Activated naive CD4-positive, alpha-beta T cell treated with anti-CD3 and anti-CD28 coated beads for 36 hours (primary cell): ENCODE data around the gene FIG4. TPM values are rescaled to one million over a fixed set of nuclear protein-coding genes. Genes with fewer than 3 reads are reported as not detected.
"Not testable (repeated sequence)": the region's sequence is repeated elsewhere in the genome, so short reads cannot be mapped to it uniquely, and the experiment has no call there.

Source experiments
- CTCF ChIA-PET: fragments of 350-600 bp; sonication (Branson Sonifier 250); formaldehyde crosslinking; loops from one replicate; lab custom pipeline; 2021; ENCODE audit warnings: antibody characterized with exemption; lab: Charles Lee
- DNase-seq: peaks from one replicate; pipeline ENCODE4 v3.0.0-alpha.2; 2020
- H3K27ac Mint-ChIP-seq: one replicate; pipeline ENCODE4 v1.8.0; 2021; ENCODE audit warnings: mild to moderate bottlenecking, mixed read lengths
- H3K27me3 Mint-ChIP-seq: one replicate; pipeline ENCODE4 v1.8.0; 2021; ENCODE audit warnings: low read depth, mixed read lengths
- H3K36me3 Mint-ChIP-seq: one replicate; pipeline ENCODE4 v1.8.0; 2021; ENCODE audit warnings: low read depth, mixed read lengths
- H3K4me1 Mint-ChIP-seq: one replicate; pipeline ENCODE4 v1.8.0; 2021; ENCODE audit warnings: low read depth, mixed read lengths
- H3K4me3 Mint-ChIP-seq: one replicate; pipeline ENCODE4 v1.8.0; 2021; ENCODE audit warnings: mild to moderate bottlenecking, moderate library complexity, mixed read lengths
- H3K9me3 Mint-ChIP-seq: one replicate; pipeline ENCODE4 v1.8.0; 2021; ENCODE audit warnings: mixed read lengths
- intact Hi-C: fragments of 100-400 bp; cut with micrococcal nuclease; formaldehyde crosslinking; loops from one replicate; pipeline ENCODE4 v1.15.1; 2023
- total RNA-seq, 2 experiments: library from RNA; stranded (reverse); gene quantifications; one replicate each; pipeline ENCODE4 v1.2.3, GENCODE V29; 2021

Gene FIG4
- total RNA-seq, 2 experiments from 2014 or later = 14.0 to 16.4 TPM

- Mint-ChIP-seq H3K4me3 (no peak overlapping the region), H3K9me3 (no peaks in the 10 kb centered on the region), H3K36me3 (peaks cover 8% of the 10 kb centered on the region), H3K27ac (no peak overlapping the region), H3K27me3 (no peaks in the 10 kb centered on the region), H3K4me1 (no peaks in the 10 kb centered on the region)
- CTCF ChIA-PET = no interaction called here
- intact Hi-C loops = no loop called here
- no peak for DNase-seq
Observed at GRCh38 chr6:109766167-109766566, 75.1 kb downstream of the FIG4 start.

GRCh38 chr6:109767961-109768360 is 76.9 kb downstream of the FIG4 start:
- peaks cover 6% of the 10 kb centered on the region for H3K4me1 Mint-ChIP-seq
- H3K36me3 Mint-ChIP-seq = peaks cover 14% of the 10 kb centered on the region
- H3K27ac Mint-ChIP-seq = no peak overlapping the region
- H3K9me3 Mint-ChIP-seq = no peaks in the 10 kb centered on the region
- intact Hi-C loops = no loop called here
- CTCF ChIA-PET = interaction anchor here (0.6 kb wide), 1 partner anchor 18 kb away, joined by 3 read pairs; no protein-coding TSS in a partner anchor
- no peak for DNase-seq
- H3K27me3 Mint-ChIP-seq = no peaks in the 10 kb centered on the region
- H3K4me3 Mint-ChIP-seq = no peak overlapping the region

DNA sequence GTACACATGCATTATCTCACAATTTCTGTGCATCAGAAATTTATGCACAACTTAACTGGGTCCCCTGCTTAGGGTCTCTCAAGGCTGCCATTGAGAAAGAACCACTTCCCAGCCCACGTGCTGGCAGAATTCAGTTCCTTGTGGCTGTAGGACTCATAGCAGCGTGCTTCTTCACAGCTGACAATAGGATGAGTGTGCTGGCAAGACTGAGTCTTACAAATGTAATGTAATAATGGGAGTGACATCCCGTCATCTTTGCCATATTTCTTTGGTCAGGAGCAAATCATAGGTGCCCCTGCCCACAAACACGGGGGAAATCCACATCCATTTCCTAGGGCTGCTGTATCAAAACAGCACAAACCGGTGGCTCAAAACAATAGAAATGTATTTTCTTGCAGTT is 77.4 kb downstream of the FIG4 start:
- H3K27me3 Mint-ChIP-seq = no peaks in the 10 kb centered on the region
- no peaks in the 10 kb centered on the region for H3K9me3 Mint-ChIP-seq
- H3K4me1 Mint-ChIP-seq = peaks cover 6% of the 10 kb centered on the region
- intact Hi-C loops = no loop called here
- H3K36me3 Mint-ChIP-seq = peaks cover 15% of the 10 kb centered on the region
- CTCF ChIA-PET = no interaction called here
- H3K4me3 Mint-ChIP-seq = no peak overlapping the region
- DNase-seq = no peak
- no peak overlapping the region for H3K27ac Mint-ChIP-seq

GRCh38 chr6:109769213-109769612 is 78.1 kb downstream of the FIG4 start:
- H3K36me3 Mint-ChIP-seq = peaks cover 15% of the 10 kb centered on the region
- H3K9me3 Mint-ChIP-seq = no peaks in the 10 kb centered on the region
- no peaks in the 10 kb centered on the region for H3K27me3 Mint-ChIP-seq
- no peak for DNase-seq
- H3K27ac Mint-ChIP-seq = no peak overlapping the region
- peaks cover 6% of the 10 kb centered on the region for H3K4me1 Mint-ChIP-seq
- CTCF ChIA-PET = no interaction called here
- H3K4me3 Mint-ChIP-seq = no peak overlapping the region
- intact Hi-C loops = no loop called here

GRCh38 chr6:109770047-109770446 is 79.0 kb downstream of the FIG4 start:
- no peak overlapping the region for H3K4me3 Mint-ChIP-seq
- no peaks in the 10 kb centered on the region for H3K27me3 Mint-ChIP-seq
- CTCF ChIA-PET = interaction anchor here (0.9 kb wide), 1 partner anchor 64 kb away, joined by 4 read pairs; no protein-coding TSS in a partner anchor
- no peak overlapping the region for H3K27ac Mint-ChIP-seq
- DNase-seq = no peak
- H3K4me1 Mint-ChIP-seq = peaks cover 6% of the 10 kb centered on the region
- no peaks in the 10 kb centered on the region for H3K9me3 Mint-ChIP-seq
- intact Hi-C loops = no loop called here
- peaks cover 15% of the 10 kb centered on the region for H3K36me3 Mint-ChIP-seq

DNA sequence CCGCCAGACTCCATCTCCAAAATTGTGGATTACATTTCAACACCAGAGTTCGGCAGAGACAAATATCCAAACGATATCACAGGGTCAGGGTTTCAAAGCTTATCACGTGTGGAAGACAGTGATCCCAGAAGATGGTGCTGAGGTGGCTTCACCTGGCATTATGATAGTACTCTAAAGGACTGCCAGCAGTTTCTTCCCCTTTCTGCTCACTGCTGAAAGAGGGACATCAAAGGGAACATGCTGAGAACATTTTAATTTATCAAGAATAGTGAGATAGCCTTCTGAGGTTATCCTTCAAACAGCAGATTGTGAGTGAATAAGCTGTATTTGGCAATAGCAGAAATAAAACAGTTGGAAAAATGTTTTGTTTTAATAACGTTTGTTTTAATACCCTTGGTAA is 79.7 kb downstream of the FIG4 start:
- Mint-ChIP-seq H3K27ac (no peak overlapping the region), H3K36me3 (peaks cover 16% of the 10 kb centered on the region), H3K4me1 (peaks cover 6% of the 10 kb centered on the region), H3K4me3 (no peak overlapping the region), H3K27me3 (no peaks in the 10 kb centered on the region), H3K9me3 (no peaks in the 10 kb centered on the region)
- no peak for DNase-seq
- intact Hi-C loops = no loop called here
- CTCF ChIA-PET = interaction anchor here (0.9 kb wide), 1 partner anchor 65 kb away, joined by 4 read pairs; no protein-coding TSS in a partner anchor

GRCh38 chr6:109771939-109772755 is 81.1 kb downstream of the FIG4 start:
- peaks cover 17% of the 10 kb centered on the region for H3K36me3 Mint-ChIP-seq
- H3K27ac Mint-ChIP-seq, DNase-seq, H3K27me3 Mint-ChIP-seq, intact Hi-C loops, H3K4me1 Mint-ChIP-seq, H3K4me3 Mint-ChIP-seq, H3K9me3 Mint-ChIP-seq: not testable (repeated sequence)
- CTCF ChIA-PET = interaction anchor here (0.6 kb wide), 1 partner anchor 43 kb away, joined by 3 read pairs; no protein-coding TSS in a partner anchor

GRCh38 chr6:109772883-109773431 is 81.9 kb downstream of the FIG4 start:
- Mint-ChIP-seq H3K27me3 (no peaks in the 10 kb centered on the region), H3K36me3 (peaks cover 16% of the 10 kb centered on the region), H3K9me3 (no peaks in the 10 kb centered on the region), H3K4me1 (peaks cover 6% of the 10 kb centered on the region), H3K27ac (no peak overlapping the region), H3K4me3 (no peak overlapping the region)
- no peak for DNase-seq
- CTCF ChIA-PET = no interaction called here
- intact Hi-C loops = no loop called here

DNA sequence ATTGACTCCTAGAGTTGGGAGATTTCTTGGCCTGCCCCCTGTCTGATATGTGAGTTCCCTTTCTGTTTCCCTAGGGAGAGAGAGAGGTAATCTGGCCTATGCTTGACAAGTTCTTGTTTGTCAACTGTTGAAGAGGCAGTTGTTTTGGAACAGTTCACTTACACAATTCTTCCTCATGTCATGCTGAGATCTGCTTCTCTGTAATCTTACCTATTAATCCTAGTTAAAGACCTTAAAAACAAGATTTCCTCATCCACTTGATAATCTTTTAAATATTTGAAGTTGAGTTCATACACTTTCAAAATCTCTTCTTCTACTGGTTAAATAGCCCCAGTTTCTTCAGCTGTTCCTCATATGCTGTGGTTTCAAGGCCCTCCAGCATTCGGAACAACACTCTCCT is 89.9 kb downstream of the FIG4 start:
- Mint-ChIP-seq H3K9me3 (no peaks in the 10 kb centered on the region), H3K4me3 (no peak overlapping the region), H3K27ac (no peak overlapping the region), H3K36me3 (peaks cover 3% of the 10 kb centered on the region), H3K4me1 (no peaks in the 10 kb centered on the region), H3K27me3 (no peaks in the 10 kb centered on the region)
- intact Hi-C loops = loop anchor here (10.0 kb wide), 1 partner anchor 256 kb away; no protein-coding TSS in a partner anchor
- CTCF ChIA-PET = interaction anchor here (0.7 kb wide), 1 partner anchor 259 kb away, joined by 3 read pairs; no protein-coding TSS in a partner anchor
- no peak for DNase-seq

- CTCF ChIA-PET = interaction anchor here (1.7 kb wide), 1 partner anchor 72 kb away, joined by 6 read pairs; no protein-coding TSS in a partner anchor
- DNase-seq = no peak
- Mint-ChIP-seq H3K27ac (no peak overlapping the region), H3K9me3 (no peaks in the 10 kb centered on the region), H3K27me3 (no peaks in the 10 kb centered on the region), H3K4me3 (no peak overlapping the region), H3K4me1 (no peaks in the 10 kb centered on the region), H3K36me3 (peaks cover 3% of the 10 kb centered on the region)
- intact Hi-C loops = loop anchor here (10.0 kb wide), 1 partner anchor 258 kb away; no protein-coding TSS in a partner anchor
Observed at GRCh38 chr6:109782491-109782999, 91.4 kb downstream of the FIG4 start.

- Mint-ChIP-seq H3K27ac (no peak overlapping the region), H3K36me3 (peaks cover 3% of the 10 kb centered on the region), H3K9me3 (no peaks in the 10 kb centered on the region), H3K4me3 (no peak overlapping the region), H3K27me3 (no peaks in the 10 kb centered on the region), H3K4me1 (no peaks in the 10 kb centered on the region)
- intact Hi-C loops = loop anchor here (1.0 to 10.0 kb wide), 2 partner anchors 78 to 259 kb away; no protein-coding TSS in a partner anchor
- CTCF ChIA-PET = interaction anchor here (0.5 to 1.7 kb wide), 3 partner anchors 72 to 256 kb away, joined by 3 to 6 read pairs (median 3); no protein-coding TSS in a partner anchor
- DNase-seq = peak; percentile 14
Observed at GRCh38 chr6:109783250-109783986, 92.3 kb downstream of the FIG4 start.

DNA sequence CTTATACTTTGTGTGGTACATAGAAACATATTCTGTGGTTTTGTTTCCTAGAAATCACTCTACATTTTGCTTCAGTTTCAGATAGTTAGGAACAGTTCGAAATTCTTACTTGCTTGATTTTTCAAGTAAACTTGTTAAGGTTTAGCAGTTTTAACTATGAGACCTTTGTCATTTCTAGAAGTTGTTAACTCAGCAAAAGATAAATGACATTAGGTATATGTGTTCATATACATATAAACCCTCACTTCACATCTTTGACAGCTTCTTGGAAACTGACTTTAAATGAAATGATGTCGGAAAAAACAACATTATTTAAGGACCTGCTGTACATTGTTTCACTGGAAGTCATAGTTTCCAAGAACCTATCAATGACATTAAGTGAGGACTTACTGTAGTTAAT is 96.2 kb downstream of the FIG4 start:
- intact Hi-C loops = loop anchor here (10.0 kb wide), 1 partner anchor 263 kb away; no protein-coding TSS in a partner anchor
- peaks cover 5% of the 10 kb centered on the region for H3K36me3 Mint-ChIP-seq
- no peak for DNase-seq
- H3K27ac Mint-ChIP-seq = no peak overlapping the region
- CTCF ChIA-PET = interaction anchor here (0.6 to 1.6 kb wide), 2 partner anchors 252 to 1267 kb away, joined by 4 to 5 read pairs; no protein-coding TSS in a partner anchor
- H3K9me3 Mint-ChIP-seq = no peaks in the 10 kb centered on the region
- no peaks in the 10 kb centered on the region for H3K27me3 Mint-ChIP-seq
- no peaks in the 10 kb centered on the region for H3K4me1 Mint-ChIP-seq
- no peak overlapping the region for H3K4me3 Mint-ChIP-seq
